K562 (cell line): ENCODE measurements around the gene PGD. TPM values are rescaled to one million over a fixed set of nuclear protein-coding genes. Genes with fewer than 3 reads are reported as not detected.

Source experiments
- ATAC-seq: fragments of 200-7000 bp; cut with Tn5 transposase; 3 replicates; pipeline ENCODE4 v1.9.1; 2020; ENCODE audit warnings: moderate library complexity
- BruUV-seq: library from RNA; stranded (reverse); fragments of 400-500 nt; replicated peaks from 2 replicates; lab custom pipeline; 2021; lab: Mats Ljungman, UMichigan
- CTCF ChIA-PET: fragments of 300-600 bp; formaldehyde crosslinking; extraction: SDS; loops from one replicate; lab custom pipeline; 2021; ENCODE audit warnings: low intra/inter-chr PET ratio; lab: Yijun Ruan, JAX
- POLR2A ChIA-PET: fragments of 300-600, 350-650 bp; sonication (Branson Sonifier 250); formaldehyde crosslinking; extraction: SDS; loops from one replicate; lab custom pipeline; 2021; ENCODE audit warnings: antibody characterized with exemption, inconsistent platforms; lab: Yijun Ruan, JAX
- DNase-seq, 4 experiments: peaks; one replicate each; pipeline versions ENCODE4 v3.0.0 to v3.0.0-alpha.2; 2011 to 2018; ENCODE audit warnings: low spot score in 3 of 4, mixed read lengths in 3 of 4; ENCODE audit errors: extremely low read depth in 1 of 4
- FAIRE-seq: peaks from 2 replicates; lab custom pipeline; 2011; peaks lifted over from hg19 to GRCh38; lab: Jason Lieb, UNC
- H2AFZ ChIP-seq: 2 replicates; pipeline ENCODE4 v1.6.0; 2011; ENCODE audit warnings: low read depth, low read length, control low read depth, inconsistent platforms
- H3K27ac ChIP-seq: fragments of 200-600 bp; 3 replicates; pipeline ENCODE4 v1.8.0; 2011; ENCODE audit warnings: low read depth, mild to moderate bottlenecking, control low read depth, inconsistent platforms, low read length, moderate library complexity, mixed read lengths; ENCODE audit errors: extremely low read depth
- H3K27me3 ChIP-seq, 2 experiments: fragments of 300-600 bp in 1 of 2; 2 replicates in 1 of 2; 3 replicates in 1 of 2; pipeline versions ENCODE4 v1.6.0 to v1.8.0; 2011; ENCODE audit warnings: inconsistent platforms in 2 of 2, low read length in 2 of 2, mild to moderate bottlenecking in 1 of 2, mixed read lengths in 1 of 2, moderate library complexity in 1 of 2; ENCODE audit not compliant: control insufficient read depth in 2 of 2, insufficient read depth in 2 of 2
- H3K36me3 ChIP-seq: fragments of 300-600 bp; 3 replicates; pipeline ENCODE4 v1.8.0; 2011; ENCODE audit warnings: mild to moderate bottlenecking, low read length, inconsistent platforms; ENCODE audit not compliant: control insufficient read depth, insufficient read depth
- H3K4me1 ChIP-seq, 2 experiments: fragments of 200-600 bp in 1 of 2; replicated peaks in 1 of 2; 2 replicates in 1 of 2; 3 replicates in 1 of 2; pipeline versions ENCODE4 v1.5.1 to v1.8.0; 2011; ENCODE audit warnings: inconsistent platforms in 2 of 2, low read length in 2 of 2, mild to moderate bottlenecking in 1 of 2, mixed read lengths in 1 of 2, moderate library complexity in 1 of 2; ENCODE audit not compliant: control insufficient read depth in 2 of 2, insufficient read depth in 2 of 2
- H3K4me2 ChIP-seq: 2 replicates; pipeline ENCODE4 v1.6.1; 2011; ENCODE audit warnings: low read length, control low read depth, inconsistent platforms, mixed read lengths; ENCODE audit not compliant: insufficient read depth
- H3K4me3 ChIP-seq: fragments of 200-600 bp; sonication (generic), shearing (Covaris generic); 2 replicates; pipeline ENCODE4 v1.5.1; 2016; ENCODE audit warnings: control low read depth, inconsistent platforms
- H3K79me2 ChIP-seq: fragments of 200-600 bp; 3 replicates; pipeline ENCODE4 v1.8.0; 2011; ENCODE audit warnings: low read length, inconsistent platforms; ENCODE audit not compliant: control insufficient read depth, insufficient read depth
- H3K9ac ChIP-seq, 2 experiments: 2 replicates each; pipeline versions ENCODE4 v1.6.0 to v1.6.1; 2011; ENCODE audit warnings: low read depth in 2 of 2, low read length in 2 of 2, control low read depth in 1 of 2, inconsistent platforms in 1 of 2, mild to moderate bottlenecking in 1 of 2, mixed read lengths in 1 of 2; ENCODE audit not compliant: insufficient read depth in 1 of 2
- H3K9me1 ChIP-seq: one replicate; pipeline ENCODE4 v1.6.0; 2011; ENCODE audit warnings: inconsistent platforms, mild to moderate bottlenecking, low read length, moderate library complexity; ENCODE audit not compliant: control insufficient read depth, insufficient read depth
- H3K9me3 ChIP-seq: replicated peaks from 2 replicates; pipeline ENCODE4 v1.5.1; 2011; ENCODE audit warnings: low read depth, low read length, inconsistent platforms; ENCODE audit not compliant: control insufficient read depth, insufficient read depth
- H4K20me1 ChIP-seq: replicated peaks from 2 replicates; pipeline ENCODE4 v1.6.1; 2011; ENCODE audit warnings: low read length, inconsistent platforms, mixed read lengths; ENCODE audit not compliant: control insufficient read depth, insufficient read depth
- DPF2 ChIP-seq: fragments of 450-650 bp; IDR thresholded peaks from 2 replicates; pipeline ENCODE4 v1.6.1; 2016
- ESRRA ChIP-seq: fragments of 450-650 bp; IDR thresholded peaks from 2 replicates; pipeline ENCODE4 v1.6.1; 2014; ENCODE audit warnings: low read depth, mild to moderate bottlenecking, moderate library complexity, borderline replicate concordance
- HNRNPL ChIP-seq: fragments of 200-400 bp; formaldehyde crosslinking; IDR thresholded peaks from 2 replicates; pipeline ENCODE4 v1.6.1; 2017; ENCODE audit warnings: low read depth, mild to moderate bottlenecking, low read length
- IFI16 ChIP-seq: fragments of 250-450 bp; sonication (Bioruptor Pico); IDR thresholded peaks from 2 replicates; pipeline ENCODE4 v2.1.2; 2022; ENCODE audit warnings: mild to moderate bottlenecking, inconsistent platforms
- KHSRP ChIP-seq: fragments of 450-650 bp; IDR thresholded peaks from 2 replicates; pipeline ENCODE4 v1.6.1; 2017
- MEF2D ChIP-seq: conservative IDR thresholded peaks from 2 replicates; pipeline ENCODE4 v1.6.1; 2016; ENCODE audit warnings: low read depth, missing genetic modification characterization, missing compliant biosample characterization
- SP1 ChIP-seq: sonication (generic); formaldehyde crosslinking; IDR thresholded peaks from 2 replicates; pipeline ENCODE4 v1.8.1; 2022; ENCODE audit warnings: mild to moderate bottlenecking, missing genetic modification reagents
- ZNF282 ChIP-seq: sonication (generic); formaldehyde crosslinking; IDR thresholded peaks from 2 replicates; pipeline ENCODE4 v1.8.1; 2023; ENCODE audit warnings: missing genetic modification reagents
- WGBS: fragments of 100-300 bp; shearing (Covaris generic); methylation state at CpG from one replicate; pipeline ENCODE4 v1.1.6; 2016; ENCODE audit warnings: low coverage, mixed read lengths; ENCODE audit not compliant: insufficient coverage; ENCODE audit errors: missing lambda C conversion rate; 5-methylcytosine and 5-hydroxymethylcytosine counted together
- in situ Hi-C: fragments of 300-500 bp; cut with MboI; formaldehyde crosslinking; loops from 4 replicates; pipeline ENCODE4 v1.15.0; 2018; ENCODE audit warnings: inconsistent platforms, mixed read lengths
- intact Hi-C: fragments of 100-400 bp; cut with micrococcal nuclease; formaldehyde crosslinking; loops from 2 replicates; pipeline ENCODE4 v1.14.2; 2022
- polyA plus RNA-seq, 8 experiments: library from polyadenylated mRNA; depleted of rRNA in 4 of 8; stranded (reverse) in 5 of 8; unstranded in 3 of 8; fragments of >200 nt; fragmentation: Nextera tagmentation in 2 of 8; fragmentation: Illumina TruSeq in 1 of 8; extraction: Ambion mirVana in 2 of 8; extraction: Trizol in 1 of 8; gene quantifications; 2 replicates each; pipeline versions ENCODE4 v1.2.1 to v1.2.3, GENCODE V29; 2011 to 2014; ENCODE audit warnings: inconsistent platforms in 1 of 8, missing spikeins in 1 of 8
- total RNA-seq, 7 experiments: library from RNA; depleted of rRNA in 6 of 7; stranded (reverse); fragments of >200 nt in 6 of 7; fragmentation: Illumina TruSeq in 2 of 7; extraction: Trizol in 2 of 7; gene quantifications; 2 replicates each; pipeline versions ENCODE4 v1.2.1 to v1.2.3, GENCODE V29; 2011 to 2021; ENCODE audit warnings: low replicate concordance in 1 of 7
- TF ChIP-seq, protein P1 (sequence below), 2 experiments: fragments of 450-650 bp in 1 of 2; IDR thresholded peaks; 2 replicates each; pipeline ENCODE4 v1.6.1; 2011 to 2017; ENCODE audit warnings: low read depth in 2 of 2, antibody characterized with exemption in 1 of 2, borderline replicate concordance in 1 of 2, low read length in 1 of 2, mild to moderate bottlenecking in 1 of 2, mixed read lengths in 1 of 2; ENCODE audit not compliant: control insufficient read depth in 1 of 2
- TF ChIP-seq, protein P2 (sequence below): fragments of 250-450 bp; sonication (Bioruptor Pico); IDR thresholded peaks from 2 replicates; pipeline ENCODE4 v1.8.0; 2021; ENCODE audit warnings: borderline replicate concordance, mild to moderate bottlenecking, moderate library complexity; ENCODE audit not compliant: poor library complexity, severe bottlenecking
- TF ChIP-seq, protein P3 (sequence below): fragments of 450-650 bp; IDR thresholded peaks from 2 replicates; pipeline ENCODE4 v1.7.0; 2016; ENCODE audit warnings: borderline replicate concordance
- TF ChIP-seq, protein P4 (sequence below): fragments of 450-650 bp; IDR thresholded peaks from 2 replicates; pipeline ENCODE4 v1.6.1; 2016; ENCODE audit warnings: missing biosample characterization, missing genetic modification characterization
- TF ChIP-seq, protein P5 (sequence below), 2 experiments: fragments of 450-650 bp in 1 of 2; sonication (generic) in 1 of 2; formaldehyde crosslinking; conservative IDR thresholded peaks; 2 replicates each; pipeline versions ENCODE4 v1.4.0 to v1.8.1; 2020 to 2022; ENCODE audit warnings: mild to moderate bottlenecking in 1 of 2, missing genetic modification reagents in 1 of 2

PGD gene
- total and polyA plus RNA-seq, 9 of the 15 experiments (the other 6 are each of a cell fraction or from before 2014, with no cell fraction given): 177 to 542 (median 270) TPM

DNA sequence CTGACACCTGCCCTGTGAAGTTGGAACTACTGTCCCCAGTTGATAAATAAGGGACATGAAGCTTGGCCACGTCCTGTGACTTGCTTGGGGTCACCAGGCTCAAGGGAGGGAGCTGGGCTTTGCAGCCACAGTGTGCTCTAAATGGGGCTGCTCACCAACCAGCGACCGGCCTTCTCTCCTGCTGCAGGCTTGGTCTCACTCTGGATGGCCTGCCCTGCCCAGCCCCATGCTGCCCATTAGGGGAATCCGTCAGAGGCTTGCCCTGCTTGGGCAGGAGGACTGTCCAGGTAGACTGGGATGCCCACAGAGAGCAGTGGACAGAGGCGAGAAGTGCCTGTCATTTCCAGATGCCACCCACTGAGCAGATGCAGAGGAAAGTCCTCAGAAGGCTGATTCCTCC is 30.1 kb downstream of the PGD start (continued):
- TF ChIP-seq, protein P1, sequence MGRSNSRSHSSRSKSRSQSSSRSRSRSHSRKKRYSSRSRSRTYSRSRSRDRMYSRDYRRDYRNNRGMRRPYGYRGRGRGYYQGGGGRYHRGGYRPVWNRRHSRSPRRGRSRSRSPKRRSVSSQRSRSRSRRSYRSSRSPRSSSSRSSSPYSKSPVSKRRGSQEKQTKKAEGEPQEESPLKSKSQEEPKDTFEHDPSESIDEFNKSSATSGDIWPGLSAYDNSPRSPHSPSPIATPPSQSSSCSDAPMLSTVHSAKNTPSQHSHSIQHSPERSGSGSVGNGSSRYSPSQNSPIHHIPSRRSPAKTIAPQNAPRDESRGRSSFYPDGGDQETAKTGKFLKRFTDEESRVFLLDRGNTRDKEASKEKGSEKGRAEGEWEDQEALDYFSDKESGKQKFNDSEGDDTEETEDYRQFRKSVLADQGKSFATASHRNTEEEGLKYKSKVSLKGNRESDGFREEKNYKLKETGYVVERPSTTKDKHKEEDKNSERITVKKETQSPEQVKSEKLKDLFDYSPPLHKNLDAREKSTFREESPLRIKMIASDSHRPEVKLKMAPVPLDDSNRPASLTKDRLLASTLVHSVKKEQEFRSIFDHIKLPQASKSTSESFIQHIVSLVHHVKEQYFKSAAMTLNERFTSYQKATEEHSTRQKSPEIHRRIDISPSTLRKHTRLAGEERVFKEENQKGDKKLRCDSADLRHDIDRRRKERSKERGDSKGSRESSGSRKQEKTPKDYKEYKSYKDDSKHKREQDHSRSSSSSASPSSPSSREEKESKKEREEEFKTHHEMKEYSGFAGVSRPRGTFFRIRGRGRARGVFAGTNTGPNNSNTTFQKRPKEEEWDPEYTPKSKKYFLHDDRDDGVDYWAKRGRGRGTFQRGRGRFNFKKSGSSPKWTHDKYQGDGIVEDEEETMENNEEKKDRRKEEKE (IDR thresholded peaks at IDR 0.05; ENCODE audit: borderline replicate concordance in 1 of 2, control insufficient read depth in 1 of 2, low read depth in 2 of 2, low read length in 1 of 2): no peak
- no peak for TF ChIP-seq DPF2
- no peak for TF ChIP-seq IFI16 (CRISPR knock-in tag)
- TF ChIP-seq, protein P2, sequence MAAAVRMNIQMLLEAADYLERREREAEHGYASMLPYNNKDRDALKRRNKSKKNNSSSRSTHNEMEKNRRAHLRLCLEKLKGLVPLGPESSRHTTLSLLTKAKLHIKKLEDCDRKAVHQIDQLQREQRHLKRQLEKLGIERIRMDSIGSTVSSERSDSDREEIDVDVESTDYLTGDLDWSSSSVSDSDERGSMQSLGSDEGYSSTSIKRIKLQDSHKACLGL (CRISPR knock-in tag): no peak
- TF ChIP-seq KHSRP: no peak

DNA sequence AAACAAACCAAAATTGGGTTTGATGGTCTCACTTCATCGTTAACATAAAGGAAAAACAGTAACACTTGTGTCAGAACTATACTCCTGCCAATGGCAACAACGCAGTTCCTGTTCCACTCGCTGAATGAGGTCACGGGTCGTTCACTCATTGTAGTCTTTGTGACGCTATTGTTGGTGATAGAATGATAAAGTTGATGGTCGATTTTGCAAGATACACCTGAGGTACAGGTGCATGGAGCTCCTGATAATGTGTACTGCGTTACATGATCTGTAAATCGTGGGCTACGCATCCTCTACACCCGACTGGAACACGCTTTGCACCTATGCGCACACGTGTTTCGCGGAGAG is 31.0 kb downstream of the PGD start:
- CTCF ChIA-PET: interaction anchor here (4.2 to 5.7 kb wide), 2 partner anchors 52 to 64 kb away, joined by 88 to 95 read pairs; no protein-coding TSS in a partner anchor
- Histone ChIP-seq H3K9me3 (no peaks in the 10 kb centered on the region), H3K4me1 (peaks cover 9 to 21% of the 10 kb centered on the region in 2 experiments; a peak in 4 of 5 replicates), H3K79me2 (peaks cover 12% of the 10 kb centered on the region; the same call in 2 of the 3 replicates), H3K27me3 (no peaks in the 10 kb centered on the region), H3K9ac (peak overlapping the region; percentile 77 to 92), H4K20me1 (no peaks in the 10 kb centered on the region), H3K36me3 (no peaks in the 10 kb centered on the region), H3K4me2 (peak overlapping the region; percentile 95), H2AFZ (peak overlapping the region; percentile 98), H3K4me3 (peak overlapping the region; percentile 60), H3K9me1 (peaks cover 3% of the 10 kb centered on the region), H3K27ac (peak overlapping the region; percentile 41; the same call in 1 of the 3 replicates)
- BruUV-seq: no TSS peak
- no peak; the same call in 2 of the 3 replicates for ATAC-seq
- 43% methylated on average over 16 of the region's 16 CpGs for WGBS
- intact Hi-C loops (loop anchor here (1.0 to 10.0 kb wide), 6 partner anchors 64 to 555 kb away; partner anchors contain the start of genes KIF1B, LZIC, NMNAT1 and UBE4B), in situ Hi-C loops (loop anchor here (5.0 kb wide), 2 partner anchors 62 to 558 kb away; no protein-coding TSS in a partner anchor)
- POLR2A ChIA-PET: interaction anchor here (0.7 to 2.3 kb wide), 15 partner anchors 15 to 779 kb away, joined by 3 to 11 read pairs (median 4); partner anchors contain the start of genes KIF1B, LZIC and NMNAT1
- no peak for FAIRE-seq
- peak in 1 of 4 experiments; percentile 18 for DNase-seq
- no peak for TF ChIP-seq MEF2D (tag)
- TF ChIP-seq HNRNPL: no peak
- TF ChIP-seq, protein P3, sequence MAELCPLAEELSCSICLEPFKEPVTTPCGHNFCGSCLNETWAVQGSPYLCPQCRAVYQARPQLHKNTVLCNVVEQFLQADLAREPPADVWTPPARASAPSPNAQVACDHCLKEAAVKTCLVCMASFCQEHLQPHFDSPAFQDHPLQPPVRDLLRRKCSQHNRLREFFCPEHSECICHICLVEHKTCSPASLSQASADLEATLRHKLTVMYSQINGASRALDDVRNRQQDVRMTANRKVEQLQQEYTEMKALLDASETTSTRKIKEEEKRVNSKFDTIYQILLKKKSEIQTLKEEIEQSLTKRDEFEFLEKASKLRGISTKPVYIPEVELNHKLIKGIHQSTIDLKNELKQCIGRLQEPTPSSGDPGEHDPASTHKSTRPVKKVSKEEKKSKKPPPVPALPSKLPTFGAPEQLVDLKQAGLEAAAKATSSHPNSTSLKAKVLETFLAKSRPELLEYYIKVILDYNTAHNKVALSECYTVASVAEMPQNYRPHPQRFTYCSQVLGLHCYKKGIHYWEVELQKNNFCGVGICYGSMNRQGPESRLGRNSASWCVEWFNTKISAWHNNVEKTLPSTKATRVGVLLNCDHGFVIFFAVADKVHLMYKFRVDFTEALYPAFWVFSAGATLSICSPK: no peak
- TF ChIP-seq, protein P4, sequence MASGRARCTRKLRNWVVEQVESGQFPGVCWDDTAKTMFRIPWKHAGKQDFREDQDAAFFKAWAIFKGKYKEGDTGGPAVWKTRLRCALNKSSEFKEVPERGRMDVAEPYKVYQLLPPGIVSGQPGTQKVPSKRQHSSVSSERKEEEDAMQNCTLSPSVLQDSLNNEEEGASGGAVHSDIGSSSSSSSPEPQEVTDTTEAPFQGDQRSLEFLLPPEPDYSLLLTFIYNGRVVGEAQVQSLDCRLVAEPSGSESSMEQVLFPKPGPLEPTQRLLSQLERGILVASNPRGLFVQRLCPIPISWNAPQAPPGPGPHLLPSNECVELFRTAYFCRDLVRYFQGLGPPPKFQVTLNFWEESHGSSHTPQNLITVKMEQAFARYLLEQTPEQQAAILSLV (tag): no peak
- no peak for TF ChIP-seq ESRRA
- TF ChIP-seq SP1 (CRISPR knock-in tag): no peak
- TF ChIP-seq, protein P5, sequence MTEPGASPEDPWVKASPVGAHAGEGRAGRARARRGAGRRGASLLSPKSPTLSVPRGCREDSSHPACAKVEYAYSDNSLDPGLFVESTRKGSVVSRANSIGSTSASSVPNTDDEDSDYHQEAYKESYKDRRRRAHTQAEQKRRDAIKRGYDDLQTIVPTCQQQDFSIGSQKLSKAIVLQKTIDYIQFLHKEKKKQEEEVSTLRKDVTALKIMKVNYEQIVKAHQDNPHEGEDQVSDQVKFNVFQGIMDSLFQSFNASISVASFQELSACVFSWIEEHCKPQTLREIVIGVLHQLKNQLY (CRISPR knock-in tag; conservative IDR thresholded peaks at IDR 0.05): no peak
- TF ChIP-seq ZNF282 (CRISPR knock-in tag): no peak
